HG03175 (cell line): ENCODE results near the gene ARRDC5.
"Not testable (repeated sequence)": the region's sequence is repeated elsewhere in the genome, so short reads cannot be mapped to it uniquely, and the experiment has no call there.

Experiments used
- ATAC-seq: cut with Tn5 transposase; IDR thresholded peaks from one replicate; pipeline ENCODE4 v1.9.1; 2021; ENCODE audit warnings: mild to moderate bottlenecking, moderate library complexity; ENCODE audit not compliant: unreplicated experiment

ARRDC5 gene

GRCh38 chr19:4902796-4903195 is at the start of gene ARRDC5:
ARRDC5 (minus strand) TSS chr19:4902896; CDS start chr19:4902825, 71 bp downstream.
- ATAC-seq = no peak

- ATAC-seq = no peak
These were observed 49.0 kb upstream of the ARRDC5 start for GRCh38 chr19:4951656-4952055.

GRCh38 chr19:4950650-4951049 is 48.0 kb upstream of the ARRDC5 start:
- ATAC-seq = not testable (repeated sequence)

- ATAC-seq = not testable (repeated sequence)
These were observed 39.0 kb upstream of the ARRDC5 start for GRCh38 chr19:4941638-4942169.

- ATAC-seq = no peak
These were observed 36.8 kb upstream of the ARRDC5 start for GRCh38 chr19:4939466-4939865.

GRCh38 chr19:4938461-4938860 is 35.8 kb upstream of the ARRDC5 start:
- ATAC-seq = not testable (repeated sequence)

GRCh38 chr19:4937060-4937459 is 34.4 kb upstream of the ARRDC5 start:
- ATAC-seq = no peak

- no peak for ATAC-seq
These were observed 32.7 kb upstream of the ARRDC5 start for GRCh38 chr19:4935444-4935843.

- no peak for ATAC-seq
These were observed 30.8 kb upstream of the ARRDC5 start for GRCh38 chr19:4933528-4933927.

- ATAC-seq = no peak
These were observed 30.0 kb upstream of the ARRDC5 start for GRCh38 chr19:4932711-4933110.

- ATAC-seq = no peak
These were observed 28.0 kb upstream of the ARRDC5 start for GRCh38 chr19:4930664-4931063.

- ATAC-seq = no peak
These were observed 26.5 kb upstream of the ARRDC5 start for GRCh38 chr19:4929186-4929585.

- no peak for ATAC-seq
These were observed 20.6 kb upstream of the ARRDC5 start for GRCh38 chr19:4923276-4923747.

GRCh38 chr19:4922530-4923275 is 20.0 kb upstream of the ARRDC5 start:
- no peak for ATAC-seq

- ATAC-seq = no peak
These were observed 13.8 kb upstream of the ARRDC5 start for GRCh38 chr19:4916292-4917082.

- no peak for ATAC-seq
These were observed 12.2 kb upstream of the ARRDC5 start for GRCh38 chr19:4914736-4915501.

- ATAC-seq = no peak
These were observed 11.5 kb upstream of the ARRDC5 start for GRCh38 chr19:4913996-4914735.

GRCh38 chr19:4911786-4912672 is 9.3 kb upstream of the ARRDC5 start:
- no peak for ATAC-seq

GRCh38 chr19:4911314-4911713 is 8.6 kb upstream of the ARRDC5 start:
- ATAC-seq = no peak
